RWPE2 (cell line): Measurements from ENCODE around the gene NDUFB2.
"Not testable (repeated sequence)": the region's sequence is repeated elsewhere in the genome, so short reads cannot be mapped to it uniquely, and the experiment has no call there.

ENCODE experiments used
- ATAC-seq: fragments of 200-7000 bp; cut with Tn5 transposase; 3 replicates; pipeline ENCODE4 v1.9.1; 2021; ENCODE audit warnings: low read depth
- DNase-seq: peaks from one replicate; pipeline ENCODE4 v3.0.0-alpha.2; 2020; ENCODE audit warnings: low spot score
- H3K27ac ChIP-seq: fragments of 450-650 bp; 2 replicates; pipeline ENCODE4 v1.5.1; 2017; ENCODE audit warnings: mild to moderate bottlenecking; ENCODE audit not compliant: poor library complexity, severe bottlenecking
- H3K27me3 ChIP-seq: fragments of 250-450 bp; sonication (Bioruptor Pico); 2 replicates; pipeline ENCODE4 v1.5.1; 2021; ENCODE audit warnings: mild to moderate bottlenecking, moderate library complexity; ENCODE audit not compliant: insufficient read depth, poor library complexity, severe bottlenecking
- H3K36me3 ChIP-seq: fragments of 250-450 bp; sonication (Bioruptor Pico); 2 replicates; pipeline ENCODE4 v1.5.1; 2020; ENCODE audit warnings: low read depth, mild to moderate bottlenecking, moderate library complexity
- H3K4me1 ChIP-seq: fragments of 250-450 bp; sonication (Bioruptor Pico); 2 replicates; pipeline ENCODE4 v1.5.1; 2021; ENCODE audit warnings: mild to moderate bottlenecking, moderate library complexity; ENCODE audit not compliant: insufficient read depth, poor library complexity, severe bottlenecking
- H3K4me3 ChIP-seq: fragments of 250-450 bp; sonication (Bioruptor Pico); 2 replicates; pipeline ENCODE4 v1.5.1; 2021; ENCODE audit warnings: mild to moderate bottlenecking, moderate library complexity; ENCODE audit not compliant: severe bottlenecking
- H3K9me3 ChIP-seq: fragments of 250-450 bp; sonication (Bioruptor Pico); 2 replicates; pipeline ENCODE4 v1.5.1; 2021; ENCODE audit warnings: mild to moderate bottlenecking, moderate library complexity; ENCODE audit not compliant: severe bottlenecking
- TF ChIP-seq, protein P1 (sequence below): fragments of 450-650 bp; IDR thresholded peaks from one replicate; pipeline ENCODE4 v1.5.1; 2017; ENCODE audit warnings: mild to moderate bottlenecking, moderate library complexity; ENCODE audit not compliant: poor library complexity, severe bottlenecking

The NDUFB2 gene

DNA sequence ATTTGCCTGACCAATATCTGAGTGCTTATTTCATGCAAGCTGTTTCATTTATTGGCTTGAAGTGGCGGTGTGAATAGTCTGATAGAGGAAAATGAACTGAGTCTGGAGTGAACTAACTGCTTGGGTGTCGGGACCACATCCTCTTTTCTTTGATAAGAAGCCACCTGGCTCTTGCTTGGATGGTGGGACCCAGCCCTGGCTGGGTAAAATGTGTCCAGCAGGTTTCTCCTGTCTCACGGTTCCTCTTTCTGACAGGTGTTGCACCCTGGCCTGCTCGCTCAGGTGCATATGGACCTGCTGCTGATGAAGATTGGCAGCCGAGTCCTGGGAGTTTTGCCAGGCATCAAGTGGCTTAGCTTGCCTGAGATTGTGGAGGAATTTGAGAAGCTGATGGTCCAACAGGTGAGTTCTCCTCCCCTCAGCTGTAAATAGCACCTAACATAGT lies 22.1 kb upstream of the NDUFB2 start:
- no peak overlapping the region for H3K27ac ChIP-seq
- TF ChIP-seq, protein P1, sequence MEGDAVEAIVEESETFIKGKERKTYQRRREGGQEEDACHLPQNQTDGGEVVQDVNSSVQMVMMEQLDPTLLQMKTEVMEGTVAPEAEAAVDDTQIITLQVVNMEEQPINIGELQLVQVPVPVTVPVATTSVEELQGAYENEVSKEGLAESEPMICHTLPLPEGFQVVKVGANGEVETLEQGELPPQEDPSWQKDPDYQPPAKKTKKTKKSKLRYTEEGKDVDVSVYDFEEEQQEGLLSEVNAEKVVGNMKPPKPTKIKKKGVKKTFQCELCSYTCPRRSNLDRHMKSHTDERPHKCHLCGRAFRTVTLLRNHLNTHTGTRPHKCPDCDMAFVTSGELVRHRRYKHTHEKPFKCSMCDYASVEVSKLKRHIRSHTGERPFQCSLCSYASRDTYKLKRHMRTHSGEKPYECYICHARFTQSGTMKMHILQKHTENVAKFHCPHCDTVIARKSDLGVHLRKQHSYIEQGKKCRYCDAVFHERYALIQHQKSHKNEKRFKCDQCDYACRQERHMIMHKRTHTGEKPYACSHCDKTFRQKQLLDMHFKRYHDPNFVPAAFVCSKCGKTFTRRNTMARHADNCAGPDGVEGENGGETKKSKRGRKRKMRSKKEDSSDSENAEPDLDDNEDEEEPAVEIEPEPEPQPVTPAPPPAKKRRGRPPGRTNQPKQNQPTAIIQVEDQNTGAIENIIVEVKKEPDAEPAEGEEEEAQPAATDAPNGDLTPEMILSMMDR, result no peak
- H3K27me3 ChIP-seq, result no peaks in the 10 kb centered on the region
- H3K9me3 ChIP-seq, result no peaks in the 10 kb centered on the region
- DNase-seq (no peak), ATAC-seq (no peak)
- peaks cover 9% of the 10 kb centered on the region for H3K4me1 ChIP-seq
- peak overlapping the region; percentile 83 for H3K4me3 ChIP-seq
- H3K36me3 ChIP-seq, result peaks cover 21% of the 10 kb centered on the region

- DNase-seq (no peak), ATAC-seq (no peak)
- TF ChIP-seq, protein P1, result peak; percentile 37
- H3K27me3 ChIP-seq, result no peaks in the 10 kb centered on the region
- no peaks in the 10 kb centered on the region for H3K9me3 ChIP-seq
- H3K4me1 ChIP-seq, result peaks cover 9% of the 10 kb centered on the region
- peaks cover 26% of the 10 kb centered on the region for H3K36me3 ChIP-seq
- no peak overlapping the region for H3K4me3 ChIP-seq
- no peak overlapping the region for H3K27ac ChIP-seq
These were observed 21.4 kb upstream of the NDUFB2 start for GRCh38 chr7:140674899-140675701.

DNA sequence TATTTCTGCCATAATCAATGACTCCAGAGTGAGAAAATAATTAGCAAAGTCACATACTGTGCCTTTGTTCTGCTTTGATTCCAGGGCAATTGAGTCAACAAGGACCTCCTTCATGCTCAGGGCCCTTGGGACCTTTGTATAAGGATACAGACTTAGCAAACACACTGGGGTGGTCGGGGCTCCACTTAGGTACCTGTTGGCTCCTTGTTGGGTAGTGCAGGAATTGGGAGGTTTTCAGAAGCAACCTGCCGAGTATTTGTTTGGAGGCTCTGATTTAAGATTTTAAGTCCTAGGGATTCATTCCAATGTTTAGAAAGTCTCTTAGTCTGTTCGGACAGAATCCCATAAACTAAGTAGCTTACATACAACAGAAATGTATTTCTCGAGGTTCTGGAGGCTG lies 20.8 kb upstream of the NDUFB2 start:
- ATAC-seq (no peak), DNase-seq (no peak)
- Histone ChIP-seq H3K4me3 (no peak overlapping the region), H3K27me3 (no peaks in the 10 kb centered on the region), H3K9me3 (no peaks in the 10 kb centered on the region), H3K27ac (no peak overlapping the region), H3K4me1 (peaks cover 9% of the 10 kb centered on the region), H3K36me3 (peaks cover 32% of the 10 kb centered on the region)
- TF ChIP-seq, protein P1, result no peak

- Histone ChIP-seq H3K4me3 (no peak overlapping the region), H3K9me3 (no peaks in the 10 kb centered on the region), H3K27ac (no peak overlapping the region), H3K36me3 (peaks cover 32% of the 10 kb centered on the region), H3K27me3 (no peaks in the 10 kb centered on the region), H3K4me1 (peaks cover 9% of the 10 kb centered on the region)
- no peak for DNase-seq
- TF ChIP-seq, protein P1, result no peak
- no peak for ATAC-seq
These were observed 20.2 kb upstream of the NDUFB2 start for GRCh38 chr7:140676306-140676705.

DNA sequence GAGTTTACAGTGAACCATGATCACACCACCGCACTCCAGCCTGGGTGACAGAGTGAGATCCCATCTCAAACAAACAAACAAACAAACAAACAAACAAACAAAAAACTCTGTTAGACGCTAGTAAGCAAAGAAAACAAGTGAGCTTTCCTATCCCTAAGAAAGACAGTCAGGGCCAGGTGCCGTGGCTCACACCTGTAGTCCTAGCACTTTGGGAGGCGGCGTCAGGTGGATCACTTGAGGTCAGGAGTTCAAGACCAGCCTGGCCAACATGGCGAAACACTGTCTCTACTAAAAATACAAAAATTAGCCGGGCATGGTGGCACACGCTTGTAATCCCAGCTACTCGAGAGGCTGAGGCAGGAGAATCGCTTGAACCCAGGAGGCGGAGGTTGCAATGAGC lies 19.6 kb upstream of the NDUFB2 start:
- H3K36me3 ChIP-seq, result peaks cover 38% of the 10 kb centered on the region
- not testable (repeated sequence) for ATAC-seq, DNase-seq, H3K27ac ChIP-seq, H3K27me3 ChIP-seq, H3K4me1 ChIP-seq, H3K4me3 ChIP-seq, H3K9me3 ChIP-seq
